Measurements from ENCODE around the gene ABCC10. TPM values are rescaled to one million over a fixed set of nuclear protein-coding genes. Genes with fewer than 3 reads are reported as not detected.

Gene ABCC10
- total and polyA plus RNA-seq, 11 donors = 6.4 to 19.6 (median 10.3) TPM

- peaks cover 0 to 35% (median 17%) of the 10 kb centered on the region in 12 donors for H3K4me1 ChIP-seq
- DNase-seq (peak in 1 of 5 donors; percentile 28), ATAC-seq (peak in 3 of 4 donors; percentile 37 to 70 (median 53))
- no peak for TF ChIP-seq POLR2A (IDR thresholded peaks at IDR 0.05)
- no peak for TF ChIP-seq CTCF (IDR thresholded peaks at IDR 0.05)
- H3K36me3 ChIP-seq = peaks cover 0 to 77% (median 36%) of the 10 kb centered on the region in 9 donors
- H3K27ac ChIP-seq = peak overlapping the region in 4 of 12 donors; percentile 13 to 63 (median 24)
- H3K27me3 ChIP-seq = no peaks in the 10 kb centered on the region
- intact Hi-C loops (cut with DNase I) = no loop called here
- WGBS, 4 donors = 39 to 46% (median 42%) methylated on average over 5 of the region's 5 CpGs
- no peak overlapping the region for H3K4me3 ChIP-seq
- H3K9me3 ChIP-seq = no peaks in the 10 kb centered on the region
These were observed 9.4 kb downstream of the ABCC10 start for GRCh38 chr6:43436577-43437282.

GRCh38 chr6:43437700-43438099 lies 10.4 kb downstream of the ABCC10 start:
- Histone ChIP-seq H3K27ac (peak overlapping the region in 1 of 12 donors; percentile 63), H3K36me3 (peaks cover 0 to 77% (median 41%) of the 10 kb centered on the region in 9 donors), H3K4me3 (no peak overlapping the region), H3K4me1 (peaks cover 0 to 35% (median 17%) of the 10 kb centered on the region in 12 donors), H3K9me3 (no peaks in the 10 kb centered on the region), H3K27me3 (no peaks in the 10 kb centered on the region)
- 61 to 70% (median 65%) methylated on average over 3 to 4 of the region's 4 CpGs for WGBS, 4 donors
- no peak for ATAC-seq
- TF ChIP-seq POLR2A (IDR thresholded peaks at IDR 0.05) (no peak), CTCF (IDR thresholded peaks at IDR 0.05) (no peak)
- DNase-seq = no peak
- intact Hi-C loops (cut with DNase I) = no loop called here

GRCh38 chr6:43442935-43443334 lies 15.6 kb downstream of the ABCC10 start:
- no peaks in the 10 kb centered on the region for H3K4me1 ChIP-seq
- TF ChIP-seq CTCF (IDR thresholded peaks at IDR 0.05) = no peak
- TF ChIP-seq POLR2A (IDR thresholded peaks at IDR 0.05) = no peak
- H3K27ac ChIP-seq = no peak overlapping the region
- peaks cover 0 to 98% (median 84%) of the 10 kb centered on the region in 9 donors for H3K36me3 ChIP-seq
- intact Hi-C loops (cut with DNase I) = loop anchor here in 1 of 10 donors (10.0 kb wide), 1 partner anchor 58 kb away; no protein-coding TSS in a partner anchor
- H3K4me3 ChIP-seq = no peak overlapping the region
- no peaks in the 10 kb centered on the region for H3K9me3 ChIP-seq
- DNase-seq (no peak), ATAC-seq (no peak)
- WGBS, 4 donors = 91 to 94% (median 93%) methylated on average over 13 to 14 of the region's 14 CpGs
- no peaks in the 10 kb centered on the region for H3K27me3 ChIP-seq

- 88 to 90% (median 89%) methylated on average over 7 to 10 of the region's 10 CpGs for WGBS, 4 donors
- ATAC-seq (no peak), DNase-seq (no peak)
- Histone ChIP-seq H3K27me3 (no peaks in the 10 kb centered on the region), H3K9me3 (no peaks in the 10 kb centered on the region), H3K27ac (no peak overlapping the region), H3K4me3 (no peak overlapping the region), H3K4me1 (peaks cover 0 to under 1% (median 0%) of the 10 kb centered on the region in 12 donors), H3K36me3 (peaks cover 0 to 98% (median 86%) of the 10 kb centered on the region in 9 donors)
- intact Hi-C loops (cut with DNase I) = loop anchor here in 1 of 10 donors (10.0 kb wide), 1 partner anchor 59 kb away; no protein-coding TSS in a partner anchor
- no peak for TF ChIP-seq CTCF (IDR thresholded peaks at IDR 0.05)
- no peak for TF ChIP-seq POLR2A (IDR thresholded peaks at IDR 0.05)
These were observed 16.7 kb downstream of the ABCC10 start for GRCh38 chr6:43444036-43444435.

All from heart left ventricle (tissue), 16 donors.